ENCODE results near the gene KATNIP.

KATNIP gene

DNA sequence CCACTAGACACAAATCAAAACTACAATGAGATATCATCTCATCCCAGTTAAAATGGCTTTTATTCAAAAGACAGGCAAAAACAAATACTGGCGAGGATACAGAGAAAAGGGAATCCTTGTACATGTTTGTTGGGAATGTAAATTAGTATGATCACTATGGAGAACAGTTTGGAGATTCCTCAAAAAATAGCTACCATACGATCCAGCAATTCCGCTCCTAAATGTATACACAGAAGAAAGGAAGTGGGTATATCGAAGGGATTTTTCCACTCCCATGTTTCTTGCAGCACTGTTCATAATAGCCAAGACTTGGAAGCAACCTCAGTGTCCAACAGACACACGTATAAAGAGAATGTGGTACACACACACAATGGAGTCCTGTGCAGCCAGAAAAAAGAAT, 35.3 kb downstream of the KATNIP start:
- Histone ChIP-seq H2BK120ac (ENCODE audit: insufficient read depth, low read length, poor library complexity) (no peak overlapping the region), H3K18ac (ENCODE audit: low read length) (no peak overlapping the region), H2AFZ (ENCODE audit: insufficient read depth, low read length, poor library complexity) (no peak overlapping the region), H3K23ac (ENCODE audit: low read length) (no peak overlapping the region), H3K79me1 (ENCODE audit: low read length) (no peaks in the 10 kb centered on the region), H4K8ac (ENCODE audit: low read depth, low read length) (no peak overlapping the region), H3K4me3 (ENCODE audit: low read depth, low read length) (no peak overlapping the region), H4K91ac (ENCODE audit: low read depth, low read length) (no peak overlapping the region), H4K12ac (ENCODE audit: low read depth, low read length) (no peak overlapping the region), H3K9me3 (ENCODE audit: insufficient read depth, low read depth, low read length) (no peaks in the 10 kb centered on the region), H2BK12ac (ENCODE audit: low read length) (no peak overlapping the region), H3K4me1 (ENCODE audit: control insufficient read depth in 1 of 2, insufficient read depth in 2 of 2, low read length in 2 of 2) (peaks cover 1 to 2% of the 10 kb centered on the region in 2 experiments), H3K27me3 (ENCODE audit: insufficient read depth, low read length) (no peaks in the 10 kb centered on the region), H3K4ac (ENCODE audit: low read depth, low read length) (no peak overlapping the region), H3K14ac (ENCODE audit: low read length) (no peak overlapping the region), H2AK5ac (ENCODE audit: low read length) (no peak overlapping the region), H3K27ac (ENCODE audit: low read depth, low read length) (no peak overlapping the region), H3K9ac (ENCODE audit: low read length) (no peak overlapping the region), H3K4me2 (ENCODE audit: low read length) (no peak overlapping the region), H3K36me3 (ENCODE audit: control insufficient read depth in 1 of 2, insufficient read depth in 2 of 2, low read length in 2 of 2) (peaks cover 0 to 3% of the 10 kb centered on the region in 2 experiments), H3K79me2 (ENCODE audit: control insufficient read depth, insufficient read depth, low read length, poor library complexity) (no peaks in the 10 kb centered on the region), H2BK5ac (ENCODE audit: low read depth, low read length, poor library complexity) (no peak overlapping the region)
- no CpG with 5 or more reads among the region's 5 CpGs for WGBS (ENCODE audit: extremely low coverage, insufficient coverage, insufficient read length)
- DNase-seq: no peak

DNA sequence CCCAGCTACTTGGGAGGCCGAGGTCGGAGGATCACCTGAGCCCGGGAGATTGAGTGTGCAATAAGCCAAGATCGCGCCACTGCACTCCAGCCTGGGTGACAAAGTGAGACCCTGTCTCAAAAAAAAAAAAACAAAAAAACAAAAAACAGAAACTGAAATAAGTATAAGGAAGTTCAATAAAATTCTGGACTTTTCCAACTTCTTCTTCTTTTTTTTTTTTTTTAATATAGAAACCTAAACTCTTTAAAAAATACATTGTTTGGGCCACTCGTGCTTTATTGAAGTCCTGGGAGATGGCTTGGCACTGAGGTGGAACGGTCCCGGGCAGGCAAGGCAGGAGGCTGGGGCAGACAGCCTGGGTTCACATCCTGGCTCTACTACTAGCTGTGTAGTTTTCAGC, 36.8 kb downstream of the KATNIP start:
- no peak overlapping the region for H4K12ac ChIP-seq (ENCODE audit: low read depth, low read length)
- H2AFZ ChIP-seq (ENCODE audit: insufficient read depth, low read length, poor library complexity): no peak overlapping the region
- no peak overlapping the region for H3K27ac ChIP-seq (ENCODE audit: low read depth, low read length)
- no peak overlapping the region for H3K18ac ChIP-seq (ENCODE audit: low read length)
- no peaks in the 10 kb centered on the region for H3K27me3 ChIP-seq (ENCODE audit: insufficient read depth, low read length)
- H3K14ac ChIP-seq (ENCODE audit: low read length): no peak overlapping the region
- no peak overlapping the region for H3K4me2 ChIP-seq (ENCODE audit: low read length)
- no peaks in the 10 kb centered on the region for H3K9me3 ChIP-seq (ENCODE audit: insufficient read depth, low read depth, low read length)
- H4K8ac ChIP-seq (ENCODE audit: low read depth, low read length): no peak overlapping the region
- H2BK120ac ChIP-seq (ENCODE audit: insufficient read depth, low read length, poor library complexity): no peak overlapping the region
- H3K4ac ChIP-seq (ENCODE audit: low read depth, low read length): no peak overlapping the region
- H3K79me2 ChIP-seq (ENCODE audit: control insufficient read depth, insufficient read depth, low read length, poor library complexity): no peaks in the 10 kb centered on the region
- H3K23ac ChIP-seq (ENCODE audit: low read length): no peak overlapping the region
- H3K4me3 ChIP-seq (ENCODE audit: low read depth, low read length): no peak overlapping the region
- H3K79me1 ChIP-seq (ENCODE audit: low read length): no peaks in the 10 kb centered on the region
- no peaks in the 10 kb centered on the region for H3K4me1 ChIP-seq (ENCODE audit: control insufficient read depth in 1 of 2, insufficient read depth in 2 of 2, low read length in 2 of 2)
- H3K36me3 ChIP-seq (ENCODE audit: control insufficient read depth in 1 of 2, insufficient read depth in 2 of 2, low read length in 2 of 2): peaks cover 0 to 3% of the 10 kb centered on the region in 2 experiments
- no peak overlapping the region for H3K9ac ChIP-seq (ENCODE audit: low read length)
- H2BK12ac ChIP-seq (ENCODE audit: low read length): no peak overlapping the region
- no peak overlapping the region for H4K91ac ChIP-seq (ENCODE audit: low read depth, low read length)
- no CpG with 5 or more reads among the region's 8 CpGs for WGBS (ENCODE audit: extremely low coverage, insufficient coverage, insufficient read length)
- H2BK5ac ChIP-seq (ENCODE audit: low read depth, low read length, poor library complexity): no peak overlapping the region
- DNase-seq: no peak
- H2AK5ac ChIP-seq (ENCODE audit: low read length): no peak overlapping the region

GRCh38 chr16:27588057-27588456, 38.1 kb downstream of the KATNIP start:
- Histone ChIP-seq H3K9ac (ENCODE audit: low read length) (no peak overlapping the region), H4K91ac (ENCODE audit: low read depth, low read length) (no peak overlapping the region), H4K12ac (ENCODE audit: low read depth, low read length) (no peak overlapping the region), H3K4me3 (ENCODE audit: low read depth, low read length) (no peak overlapping the region), H3K79me1 (ENCODE audit: low read length) (no peaks in the 10 kb centered on the region), H3K4ac (ENCODE audit: low read depth, low read length) (no peak overlapping the region), H3K4me1 (ENCODE audit: control insufficient read depth in 1 of 2, insufficient read depth in 2 of 2, low read length in 2 of 2) (no peaks in the 10 kb centered on the region), H3K27ac (ENCODE audit: low read depth, low read length) (no peak overlapping the region), H3K79me2 (ENCODE audit: control insufficient read depth, insufficient read depth, low read length, poor library complexity) (no peaks in the 10 kb centered on the region), H3K18ac (ENCODE audit: low read length) (no peak overlapping the region), H3K27me3 (ENCODE audit: insufficient read depth, low read length) (no peaks in the 10 kb centered on the region), H2AFZ (ENCODE audit: insufficient read depth, low read length, poor library complexity) (no peak overlapping the region), H2AK5ac (ENCODE audit: low read length) (no peak overlapping the region), H3K36me3 (ENCODE audit: control insufficient read depth in 1 of 2, insufficient read depth in 2 of 2, low read length in 2 of 2) (peaks cover 0 to 3% of the 10 kb centered on the region in 2 experiments), H2BK5ac (ENCODE audit: low read depth, low read length, poor library complexity) (no peak overlapping the region), H2BK12ac (ENCODE audit: low read length) (no peak overlapping the region), H3K4me2 (ENCODE audit: low read length) (no peak overlapping the region), H3K14ac (ENCODE audit: low read length) (no peak overlapping the region), H4K8ac (ENCODE audit: low read depth, low read length) (no peak overlapping the region), H3K23ac (ENCODE audit: low read length) (no peak overlapping the region), H2BK120ac (ENCODE audit: insufficient read depth, low read length, poor library complexity) (no peak overlapping the region), H3K9me3 (ENCODE audit: insufficient read depth, low read depth, low read length) (no peaks in the 10 kb centered on the region)
- DNase-seq: no peak
- WGBS (ENCODE audit: extremely low coverage, insufficient coverage, insufficient read length): no CpG with 5 or more reads among the region's 3 CpGs

- H3K79me2 ChIP-seq (ENCODE audit: control insufficient read depth, insufficient read depth, low read length, poor library complexity): no peaks in the 10 kb centered on the region
- no peaks in the 10 kb centered on the region for H3K36me3 ChIP-seq (ENCODE audit: control insufficient read depth in 1 of 2, insufficient read depth in 2 of 2, low read length in 2 of 2)
- no peak overlapping the region for H2BK120ac ChIP-seq (ENCODE audit: insufficient read depth, low read length, poor library complexity)
- no CpG with 5 or more reads among the region's 4 CpGs for WGBS (ENCODE audit: extremely low coverage, insufficient coverage, insufficient read length)
- no peak overlapping the region for H3K4ac ChIP-seq (ENCODE audit: low read depth, low read length)
- no peaks in the 10 kb centered on the region for H3K79me1 ChIP-seq (ENCODE audit: low read length)
- H4K91ac ChIP-seq (ENCODE audit: low read depth, low read length): no peak overlapping the region
- H2AK5ac ChIP-seq (ENCODE audit: low read length): no peak overlapping the region
- no peak overlapping the region for H3K14ac ChIP-seq (ENCODE audit: low read length)
- H2AFZ ChIP-seq (ENCODE audit: insufficient read depth, low read length, poor library complexity): no peak overlapping the region
- H4K12ac ChIP-seq (ENCODE audit: low read depth, low read length): no peak overlapping the region
- no peak overlapping the region for H2BK5ac ChIP-seq (ENCODE audit: low read depth, low read length, poor library complexity)
- no peak overlapping the region for H3K9ac ChIP-seq (ENCODE audit: low read length)
- H3K27me3 ChIP-seq (ENCODE audit: insufficient read depth, low read length): no peaks in the 10 kb centered on the region
- H3K23ac ChIP-seq (ENCODE audit: low read length): no peak overlapping the region
- H3K4me3 ChIP-seq (ENCODE audit: low read depth, low read length): no peak overlapping the region
- H4K8ac ChIP-seq (ENCODE audit: low read depth, low read length): no peak overlapping the region
- H3K4me2 ChIP-seq (ENCODE audit: low read length): no peak overlapping the region
- no peak overlapping the region for H3K27ac ChIP-seq (ENCODE audit: low read depth, low read length)
- no peaks in the 10 kb centered on the region for H3K9me3 ChIP-seq (ENCODE audit: insufficient read depth, low read depth, low read length)
- no peaks in the 10 kb centered on the region for H3K4me1 ChIP-seq (ENCODE audit: control insufficient read depth in 1 of 2, insufficient read depth in 2 of 2, low read length in 2 of 2)
- no peak overlapping the region for H3K18ac ChIP-seq (ENCODE audit: low read length)
- no peak for DNase-seq
- no peak overlapping the region for H2BK12ac ChIP-seq (ENCODE audit: low read length)
Observed at GRCh38 chr16:27591837-27592236, 41.9 kb downstream of the KATNIP start.
